Ishikawa (cell line): Measurements from ENCODE around the gene MT3.
A peak's percentile ranks its signal among the peaks of the same experiment; 100 is the strongest.

ENCODE experiments used
- CEBPB ChIP-seq: IDR thresholded peaks from 2 replicates; pipeline ENCODE4 v1.6.1; 2012
- CREB1 ChIP-seq: IDR thresholded peaks from 2 replicates; pipeline ENCODE4 v1.6.1; 2012; ENCODE audit warnings: low read depth
- EGR1 ChIP-seq: IDR thresholded peaks from 2 replicates; pipeline ENCODE4 v1.6.1; 2012
- EP300 ChIP-seq: IDR thresholded peaks from 2 replicates; pipeline ENCODE4 v1.6.1; 2012; ENCODE audit warnings: borderline replicate concordance
- FOXM1 ChIP-seq: IDR thresholded peaks from 2 replicates; pipeline ENCODE4 v1.6.1; 2012; ENCODE audit warnings: low read depth, borderline replicate concordance
- MAX ChIP-seq: IDR thresholded peaks from 2 replicates; pipeline ENCODE4 v1.6.1; 2012
- NFIC ChIP-seq: IDR thresholded peaks from 2 replicates; pipeline ENCODE4 v1.6.1; 2012
- RAD21 ChIP-seq: IDR thresholded peaks from 2 replicates; pipeline ENCODE4 v1.6.1; 2012; ENCODE audit warnings: low read depth
- REST ChIP-seq: IDR thresholded peaks from 2 replicates; pipeline ENCODE4 v1.6.1; 2012; ENCODE audit warnings: low read depth, mild to moderate bottlenecking
- TAF1 ChIP-seq: IDR thresholded peaks from 2 replicates; pipeline ENCODE4 v1.6.1; 2012; ENCODE audit warnings: low read depth, mild to moderate bottlenecking
- TCF12 ChIP-seq: IDR thresholded peaks from 2 replicates; pipeline ENCODE4 v1.6.1; 2012; ENCODE audit warnings: low read depth
- USF1 ChIP-seq: IDR thresholded peaks from 2 replicates; pipeline ENCODE4 v1.6.1; 2012
- YY1 ChIP-seq: IDR thresholded peaks from 2 replicates; pipeline ENCODE4 v1.6.1; 2012; ENCODE audit warnings: low read depth
- ZBTB7A ChIP-seq: IDR thresholded peaks from 2 replicates; pipeline ENCODE4 v1.6.1; 2012; ENCODE audit warnings: low read depth

GRCh38 chr16:56610609-56611111, 21.3 kb downstream of the MT3 start:
- TF ChIP-seq CEBPB, result no peak
- no peak for TF ChIP-seq EP300
- no peak for TF ChIP-seq EGR1
- no peak for TF ChIP-seq RAD21
- TF ChIP-seq TAF1, result no peak
- no peak for TF ChIP-seq USF1
- no peak for TF ChIP-seq YY1
- no peak for TF ChIP-seq REST
- TF ChIP-seq MAX, result no peak
- no peak for TF ChIP-seq CREB1
- TF ChIP-seq TCF12, result no peak
- TF ChIP-seq FOXM1, result no peak
- TF ChIP-seq NFIC, result no peak
- 0 out of 2 replicates have a peak, but pooled peaks have one; percentile 33 for TF ChIP-seq ZBTB7A
